Upper lobe of right lung (tissue), 1 donor: ENCODE measurements around the gene SIRT7. TPM values are rescaled to one million over a fixed set of nuclear protein-coding genes. Genes with fewer than 3 reads are reported as not detected.

Source experiments
- ATAC-seq: fragments of 200-7000 bp; cut with Tn5 transposase; one replicate; pipeline ENCODE4 v1.9.1; 2020; ENCODE audit warnings: mild to moderate bottlenecking, moderate library complexity
- DNase-seq: peaks from one replicate; pipeline ENCODE4 v3.0.0-alpha.2; 2020
- H3K27ac ChIP-seq: fragments of 200-600 bp; one replicate; pipeline ENCODE4 v1.8.0; 2022
- H3K27me3 ChIP-seq: fragments of 200-600 bp; one replicate; pipeline ENCODE4 v1.8.0; 2022; ENCODE audit warnings: mild to moderate bottlenecking
- H3K36me3 ChIP-seq: fragments of 200-600 bp; one replicate; pipeline ENCODE4 v1.8.0; 2022
- H3K4me1 ChIP-seq: fragments of 200-600 bp; one replicate; pipeline ENCODE4 v1.8.0; 2022
- H3K4me3 ChIP-seq: fragments of 200-600 bp; one replicate; pipeline ENCODE4 v1.8.0; 2022; ENCODE audit warnings: mild to moderate bottlenecking
- H3K9me3 ChIP-seq: fragments of 200-600 bp; one replicate; pipeline ENCODE4 v1.8.0; 2022
- intact Hi-C: fragments of 100-400 bp; cut with DNase I; formaldehyde crosslinking; loops from one replicate; pipeline ENCODE4 v1.11.0; 2022
- long read RNA-seq: library from polyadenylated mRNA; unstranded; transcript quantifications from one replicate; pipeline ENCODE4 v2.0.0, GENCODE V29; 2021
- total RNA-seq: library from RNA; stranded (reverse); fragmentation: NEBNext Ultra II Directional; extraction: Animal tissue kit (Norgen Biotek cat#: 25700); gene quantifications from one replicate; pipeline ENCODE4 v1.2.1, GENCODE V29; 2021
- TF ChIP-seq, protein P1 (sequence below): fragments of 200-600 bp; IDR thresholded peaks from one replicate; pipeline ENCODE4 v1.8.0; 2022; ENCODE audit warnings: antibody characterized with exemption
- donor health status: DM: no; HTN: yes; CAD: no; lungs with severe emphysema.

Gene SIRT7
- total RNA-seq = 27.5 TPM
- long read RNA-seq, transcript SIRT7-201 (10 exons, 1,743 nt) = major isoform, 26 of 59 reads
- long read RNA-seq, partial matches to known transcripts = 15 of 59 reads
- long read RNA-seq, other reads (novel, unspliced or antisense) = 16 of 59 reads

- H3K27ac ChIP-seq = peak within 1 kb of the TSS; percentile 79
- H3K4me1 ChIP-seq = peaks cover 16% of the 10 kb centered on the region
- peak within 1 kb of the TSS; percentile 77 for H3K4me3 ChIP-seq
- TF ChIP-seq, protein P1, sequence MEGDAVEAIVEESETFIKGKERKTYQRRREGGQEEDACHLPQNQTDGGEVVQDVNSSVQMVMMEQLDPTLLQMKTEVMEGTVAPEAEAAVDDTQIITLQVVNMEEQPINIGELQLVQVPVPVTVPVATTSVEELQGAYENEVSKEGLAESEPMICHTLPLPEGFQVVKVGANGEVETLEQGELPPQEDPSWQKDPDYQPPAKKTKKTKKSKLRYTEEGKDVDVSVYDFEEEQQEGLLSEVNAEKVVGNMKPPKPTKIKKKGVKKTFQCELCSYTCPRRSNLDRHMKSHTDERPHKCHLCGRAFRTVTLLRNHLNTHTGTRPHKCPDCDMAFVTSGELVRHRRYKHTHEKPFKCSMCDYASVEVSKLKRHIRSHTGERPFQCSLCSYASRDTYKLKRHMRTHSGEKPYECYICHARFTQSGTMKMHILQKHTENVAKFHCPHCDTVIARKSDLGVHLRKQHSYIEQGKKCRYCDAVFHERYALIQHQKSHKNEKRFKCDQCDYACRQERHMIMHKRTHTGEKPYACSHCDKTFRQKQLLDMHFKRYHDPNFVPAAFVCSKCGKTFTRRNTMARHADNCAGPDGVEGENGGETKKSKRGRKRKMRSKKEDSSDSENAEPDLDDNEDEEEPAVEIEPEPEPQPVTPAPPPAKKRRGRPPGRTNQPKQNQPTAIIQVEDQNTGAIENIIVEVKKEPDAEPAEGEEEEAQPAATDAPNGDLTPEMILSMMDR = no peak
- peak; percentile 90 for DNase-seq
- intact Hi-C loops = no loop called here
- ATAC-seq = peak; percentile 82
- no peaks in the 10 kb centered on the region for H3K9me3 ChIP-seq
- no peaks in the 10 kb centered on the region for H3K27me3 ChIP-seq
- H3K36me3 ChIP-seq = peaks cover 42% of the 10 kb centered on the region
These were observed at the start of gene SIRT7 for GRCh38 chr17:81917565-81918332. Gene SIRT7, minus strand, starts transcription at chr17:81918176. Its CDS starts 45 bp downstream, at chr17:81918131.

DNA sequence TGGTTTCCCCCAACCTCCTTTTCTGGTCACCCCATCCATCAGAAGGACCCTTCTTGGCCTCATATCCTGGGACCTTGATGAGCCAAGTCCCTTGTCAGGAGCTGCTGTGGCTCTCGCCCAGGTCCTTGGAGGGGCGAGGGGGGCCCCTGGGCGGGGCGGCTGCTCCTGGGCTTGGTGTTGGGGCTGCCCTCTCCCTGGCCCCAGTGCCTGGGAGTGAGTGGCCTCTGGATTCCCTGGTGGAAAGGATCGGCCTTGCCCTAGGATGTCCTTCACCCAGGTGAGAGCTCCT is 49.2 kb upstream of the SIRT7 start:
- no peak for DNase-seq
- H3K4me3 ChIP-seq = peak overlapping the region; percentile 17
- ATAC-seq = peak; percentile 1
- peaks cover 23% of the 10 kb centered on the region for H3K4me1 ChIP-seq
- intact Hi-C loops = loop anchor here (10.0 kb wide), 1 partner anchor 188 kb away; no protein-coding TSS in a partner anchor
- H3K27me3 ChIP-seq = peaks cover 6% of the 10 kb centered on the region
- no peaks in the 10 kb centered on the region for H3K9me3 ChIP-seq
- TF ChIP-seq, protein P1 = no peak
- H3K27ac ChIP-seq = peak overlapping the region; percentile 37
- H3K36me3 ChIP-seq = no peaks in the 10 kb centered on the region

DNA sequence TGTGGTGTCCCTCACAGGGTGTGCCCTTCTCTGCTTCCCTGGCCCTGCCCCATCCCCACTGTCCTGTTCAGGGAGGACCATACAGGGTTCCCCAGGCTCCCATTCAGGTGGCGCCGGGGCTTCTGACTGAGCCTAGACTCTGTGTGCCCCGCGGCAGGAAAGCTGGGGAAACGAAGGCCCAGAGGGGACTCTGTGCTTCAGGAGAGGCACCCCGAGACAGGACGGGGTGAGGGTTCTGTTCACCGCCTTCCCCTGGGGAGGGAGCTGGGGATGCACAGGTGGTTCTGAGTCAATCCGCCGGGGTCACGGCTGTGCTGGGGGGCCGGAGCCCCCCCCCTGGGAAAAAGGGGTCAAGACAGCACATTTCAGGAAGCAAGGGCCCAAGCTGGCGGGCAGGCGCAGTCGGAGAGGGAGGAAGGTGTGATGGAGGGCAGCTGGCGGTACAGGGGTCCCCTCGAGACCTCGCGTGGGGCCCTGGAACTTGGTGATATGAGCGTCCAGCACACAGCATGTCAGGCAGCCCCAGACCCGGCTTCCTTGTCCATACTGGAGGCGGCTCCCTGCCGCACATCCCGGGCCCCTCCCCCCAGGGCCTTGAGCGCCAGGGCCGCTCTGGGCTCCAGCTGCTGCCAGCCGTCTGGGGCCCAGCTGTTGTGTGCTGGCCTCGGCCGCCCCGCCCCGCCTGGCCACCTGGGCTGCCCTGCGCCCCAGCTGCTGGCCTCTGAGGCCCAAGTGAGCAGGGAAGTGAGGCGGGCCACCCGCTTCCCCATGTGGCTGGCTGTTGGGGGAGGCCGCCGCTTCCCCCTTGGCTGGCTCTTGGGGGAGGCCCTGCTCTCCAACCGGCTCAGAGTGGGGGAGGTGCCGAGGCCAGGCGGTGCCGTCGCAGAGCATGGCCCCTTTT is 48.6 kb upstream of the SIRT7 start:
- no peak for DNase-seq

DNA sequence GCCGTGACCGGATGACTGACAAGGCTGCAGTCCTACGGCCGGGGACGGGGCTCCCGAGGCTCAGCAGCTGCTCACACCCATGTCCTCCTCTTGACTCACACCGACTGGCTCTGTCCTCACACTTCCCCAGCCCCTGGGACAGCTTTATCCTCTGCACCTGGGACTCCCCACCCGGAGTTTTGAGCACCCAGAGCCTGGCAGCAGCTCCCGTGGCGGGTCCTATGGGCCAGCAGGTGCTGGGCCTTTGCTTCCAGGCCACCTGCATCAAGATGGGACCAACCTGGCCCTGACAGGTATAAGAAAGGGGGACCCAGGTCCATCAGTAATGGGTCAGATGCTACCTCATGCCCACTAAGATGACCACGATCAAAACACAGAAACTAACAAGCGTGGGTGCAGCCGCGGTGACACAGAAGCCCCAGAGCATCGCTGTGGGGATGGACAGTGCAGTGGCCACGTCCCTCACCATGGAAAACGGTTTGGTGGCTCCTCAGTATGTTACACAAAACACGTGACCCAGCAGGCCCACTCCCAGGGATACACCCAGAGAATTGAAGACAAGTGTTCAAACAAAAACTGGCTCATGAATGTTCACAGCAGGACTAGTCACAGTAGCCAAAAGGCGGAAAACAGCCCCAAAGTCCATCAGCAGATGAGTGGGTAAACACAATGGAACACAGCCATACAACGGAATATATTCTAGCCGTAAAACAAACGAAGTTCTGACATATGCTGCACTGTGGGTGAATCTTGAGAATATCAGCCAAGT is 46.3 kb upstream of the SIRT7 start:
- Histone ChIP-seq H3K4me3 (no peak overlapping the region), H3K9me3 (no peaks in the 10 kb centered on the region), H3K27ac (no peak overlapping the region), H3K36me3 (no peaks in the 10 kb centered on the region), H3K27me3 (peaks cover 25% of the 10 kb centered on the region), H3K4me1 (peaks cover 30% of the 10 kb centered on the region)
- ATAC-seq (no peak), DNase-seq (no peak)
- intact Hi-C loops = loop anchor here (10.0 kb wide), 1 partner anchor 191 kb away; no protein-coding TSS in a partner anchor
- TF ChIP-seq, protein P1 = no peak

More for the DNA sequence above, 48.6 kb upstream of the SIRT7 start:
- peaks cover 12% of the 10 kb centered on the region for H3K27me3 ChIP-seq
- no peak overlapping the region for H3K4me3 ChIP-seq
- H3K9me3 ChIP-seq = no peaks in the 10 kb centered on the region
- H3K27ac ChIP-seq = peak overlapping the region; percentile 37
- peak; percentile 52 for ATAC-seq
- TF ChIP-seq, protein P1 = no peak
- intact Hi-C loops = loop anchor here (10.0 kb wide), 1 partner anchor 188 kb away; no protein-coding TSS in a partner anchor
- H3K4me1 ChIP-seq = peaks cover 23% of the 10 kb centered on the region
- H3K36me3 ChIP-seq = no peaks in the 10 kb centered on the region
